ENCODE data around the gene ARPIN.
"Not testable (repeated sequence)": the region's sequence is repeated elsewhere in the genome, so short reads cannot be mapped to it uniquely, and the experiment has no call there.

Gene ARPIN

DNA sequence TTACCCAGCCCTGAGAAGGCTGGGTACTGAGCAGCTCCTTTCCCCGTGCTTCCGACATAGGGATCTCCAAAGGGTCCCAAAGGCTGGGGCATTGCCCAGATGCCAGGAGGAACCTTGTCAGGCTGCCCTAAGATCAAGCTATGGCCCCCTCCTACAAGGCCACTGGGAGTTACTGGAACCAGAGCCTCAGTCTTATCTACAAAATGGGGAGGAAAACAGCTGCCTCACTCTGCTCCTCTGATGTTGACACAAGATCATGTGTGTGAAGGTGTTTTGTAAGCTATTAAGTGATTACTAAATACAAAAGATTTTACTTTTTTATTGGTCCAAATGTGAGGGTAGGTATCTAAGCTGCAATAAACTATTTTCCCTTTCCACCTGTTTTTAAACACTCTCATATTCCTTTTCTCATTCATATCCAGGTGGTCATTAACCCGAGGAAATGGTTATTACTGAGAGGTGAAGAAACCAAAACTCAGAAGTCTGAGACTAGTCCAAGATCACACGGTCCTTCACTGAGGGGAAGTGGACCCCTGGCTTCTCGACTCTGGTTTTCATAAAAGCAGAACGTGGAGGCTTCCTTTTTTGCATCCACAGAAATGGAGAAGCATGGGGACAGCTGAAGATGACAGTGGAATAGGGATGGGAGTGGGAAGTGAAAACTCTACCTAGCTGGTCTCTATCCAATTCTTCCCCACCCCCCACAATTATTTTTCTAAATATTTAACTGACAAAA lies 1.7 kb downstream of the ARPIN start:
- no peak for DNase-seq (ENCODE audit: low read depth)

DNA sequence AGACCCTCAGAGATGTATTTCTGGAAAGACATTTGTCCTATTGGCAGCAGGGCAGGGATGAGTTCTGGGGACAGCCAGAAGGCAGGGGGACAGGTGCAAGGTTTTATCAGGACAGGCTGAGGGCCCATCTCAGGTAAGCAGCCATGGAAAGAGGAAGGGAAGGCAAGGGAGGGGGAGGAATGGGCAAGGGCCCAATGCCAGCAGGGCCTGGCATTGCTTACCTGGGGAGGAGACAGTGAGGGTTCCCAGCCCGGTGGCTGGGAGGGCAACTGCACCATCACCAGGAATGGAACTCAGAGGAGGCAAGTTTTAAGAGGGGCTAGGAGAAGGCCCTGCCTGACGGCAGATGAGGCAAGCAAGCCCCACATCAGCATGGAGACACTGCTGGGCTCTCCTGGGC lies 3.1 kb downstream of the ARPIN start:
- DNase-seq (ENCODE audit: low read depth): no peak

DNA sequence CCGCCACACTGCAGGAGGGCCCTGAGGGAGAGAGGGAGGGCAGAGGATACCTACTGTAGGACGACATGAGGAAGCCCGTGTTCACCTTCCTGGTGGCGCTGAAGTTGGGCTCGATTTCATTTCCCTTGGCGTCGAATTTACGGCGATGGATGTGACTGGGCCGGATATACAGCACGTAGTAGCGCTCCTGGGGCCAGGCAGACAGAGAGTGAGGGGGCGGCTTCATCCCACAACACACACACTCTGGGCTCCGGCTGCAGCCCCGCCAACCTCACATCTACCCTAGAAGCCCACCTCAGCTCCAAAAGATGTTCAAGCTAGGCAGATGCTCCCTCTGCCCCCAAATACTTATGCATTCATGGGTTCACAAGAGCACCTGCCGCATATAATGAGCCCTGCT lies 4.5 kb downstream of the ARPIN start:
- DNase-seq (ENCODE audit: low read depth): no peak

DNA sequence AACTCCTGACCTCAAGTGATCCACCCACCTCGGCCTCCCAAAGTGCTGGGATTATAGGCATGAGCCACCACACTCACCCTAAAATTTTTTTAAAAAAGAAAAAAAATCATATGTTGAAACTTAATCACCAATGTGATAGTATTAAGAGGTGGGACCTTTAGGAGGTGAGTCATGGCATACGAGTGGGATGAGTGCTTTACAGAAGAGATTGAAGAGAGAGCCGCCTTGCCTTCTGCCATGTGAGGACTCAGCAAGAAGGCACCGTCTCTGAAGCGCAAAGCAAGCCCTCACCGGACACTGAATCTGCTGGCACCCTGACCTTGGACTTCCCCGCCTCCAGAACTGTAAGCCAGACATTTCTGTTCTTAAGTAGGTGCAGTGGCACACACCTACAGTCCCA lies 5.5 kb downstream of the ARPIN start:
- DNase-seq (ENCODE audit: low read depth): no peak

DNA sequence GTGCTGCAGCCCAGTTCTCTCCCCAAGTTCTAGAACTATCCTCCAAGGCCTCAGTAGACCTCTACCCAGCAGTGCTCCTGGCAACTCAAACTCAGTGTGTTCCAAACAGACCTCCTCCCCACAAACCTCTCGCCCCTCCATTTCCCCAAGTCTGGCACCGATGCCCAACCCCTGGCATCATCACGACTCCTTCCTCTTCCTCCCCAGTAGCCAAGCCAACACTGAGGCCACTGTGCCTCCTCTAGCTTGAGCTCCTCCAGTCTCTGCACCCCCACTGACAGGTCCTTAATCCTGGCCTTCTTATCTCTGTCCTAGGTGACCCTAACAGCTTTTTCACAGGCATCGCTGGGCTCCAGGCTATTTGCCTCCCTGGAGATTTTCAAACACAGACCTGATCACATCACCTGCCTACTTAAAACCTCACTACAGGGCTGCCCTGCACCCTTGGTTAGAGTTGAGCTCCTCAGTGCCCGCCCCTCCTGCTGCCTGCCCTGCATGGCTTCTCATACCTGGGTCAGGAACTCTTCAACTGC lies 6.8 kb downstream of the ARPIN start:
- no peak for DNase-seq (ENCODE audit: low read depth)

DNA sequence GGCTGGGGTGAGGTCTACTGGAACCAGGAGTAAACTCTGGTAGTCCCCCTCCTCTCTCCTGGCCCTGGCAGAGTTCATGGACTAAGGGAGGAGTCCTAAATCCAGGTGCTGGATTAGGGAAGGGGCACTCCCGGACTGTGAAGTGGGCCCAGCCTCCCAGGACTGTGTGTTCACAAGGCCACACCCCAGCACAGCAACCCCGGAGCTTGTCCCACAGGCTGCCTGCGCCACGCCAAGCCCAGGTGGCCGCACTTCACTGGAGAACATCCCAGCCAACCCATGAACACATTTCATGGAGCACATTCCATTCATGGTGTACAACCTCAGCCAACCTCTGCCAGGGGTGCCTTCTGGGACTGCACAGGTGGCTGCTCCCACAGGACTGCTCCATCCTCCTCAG lies 8.2 kb downstream of the ARPIN start:
- no peak for DNase-seq (ENCODE audit: low read depth)

DNA sequence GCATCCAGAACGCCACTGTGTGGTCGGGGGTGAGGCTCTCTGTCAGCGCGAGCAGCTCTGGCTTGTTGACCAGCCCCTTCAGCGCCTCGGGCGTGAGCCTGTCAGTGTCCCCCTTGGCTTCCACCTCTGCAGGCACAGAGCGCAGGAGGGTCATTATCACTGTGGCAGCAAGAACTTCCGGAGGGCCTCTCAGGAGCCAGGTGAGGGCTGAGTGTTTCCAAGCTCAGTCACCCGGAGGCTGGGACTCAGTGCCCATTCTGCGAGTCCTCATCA lies 9.0 kb downstream of the ARPIN start:
- no peak for DNase-seq (ENCODE audit: low read depth)

DNA sequence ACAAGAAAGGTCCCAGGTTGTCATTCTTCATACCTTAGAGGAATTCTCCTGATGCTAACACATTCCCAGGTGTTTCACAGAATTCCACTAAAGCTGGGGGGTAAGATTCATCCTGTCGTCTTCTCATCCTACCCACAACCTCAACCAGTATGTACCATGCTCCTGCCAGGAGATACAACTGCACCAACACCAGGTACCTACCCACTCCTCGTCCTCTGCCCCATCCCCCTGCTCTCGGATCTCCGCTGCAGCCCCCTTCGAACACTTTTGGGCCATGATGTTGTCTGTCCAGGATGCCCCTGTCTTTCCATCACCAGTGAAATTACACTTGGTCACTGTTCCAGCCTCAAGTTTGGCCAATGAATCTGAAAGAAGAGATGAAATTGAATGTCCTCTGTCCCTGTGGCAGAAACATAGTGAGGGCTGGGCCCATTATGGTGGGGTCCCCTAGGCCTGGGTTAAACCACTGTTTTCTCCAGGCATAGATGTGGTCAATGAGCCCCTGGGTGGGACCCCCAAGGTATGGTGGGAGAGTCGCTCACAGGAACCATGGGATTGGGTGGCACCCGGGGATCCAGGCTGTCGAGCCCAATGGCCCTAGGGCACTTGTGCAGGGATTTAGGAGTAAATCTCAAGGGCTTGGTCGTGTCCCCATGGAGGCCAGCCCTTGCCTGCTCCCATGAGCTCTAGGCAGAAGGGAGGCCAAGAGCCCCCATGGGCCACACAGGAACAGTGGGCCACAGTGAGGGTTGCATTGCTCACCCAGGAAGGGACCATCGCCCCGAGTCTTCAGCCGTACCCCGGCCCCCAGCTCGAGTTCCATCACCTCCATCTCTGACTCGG lies 9.5 kb downstream of the ARPIN start:
- no peak for DNase-seq (ENCODE audit: low read depth)

DNA sequence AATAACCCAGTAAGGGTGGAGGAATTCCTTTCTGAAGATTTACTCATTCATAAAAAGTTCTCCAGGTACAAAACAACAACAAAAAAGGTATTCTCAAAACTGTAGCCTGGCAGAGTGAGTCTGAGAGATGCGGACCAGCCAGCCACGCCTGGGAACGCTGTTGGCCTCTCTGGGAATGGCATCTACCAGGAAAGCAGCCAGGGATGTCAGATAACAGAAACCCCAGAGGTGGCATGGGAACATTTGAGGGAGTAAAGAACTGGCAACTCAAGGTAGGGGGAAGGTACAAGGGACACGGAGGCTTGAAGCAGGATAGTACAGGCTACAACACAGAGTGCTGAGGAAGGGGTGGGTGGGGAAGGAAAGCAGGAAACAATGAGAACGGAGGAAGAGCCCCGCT lies 11.9 kb downstream of the ARPIN start:
- no peak for DNase-seq (ENCODE audit: low read depth)

DNA sequence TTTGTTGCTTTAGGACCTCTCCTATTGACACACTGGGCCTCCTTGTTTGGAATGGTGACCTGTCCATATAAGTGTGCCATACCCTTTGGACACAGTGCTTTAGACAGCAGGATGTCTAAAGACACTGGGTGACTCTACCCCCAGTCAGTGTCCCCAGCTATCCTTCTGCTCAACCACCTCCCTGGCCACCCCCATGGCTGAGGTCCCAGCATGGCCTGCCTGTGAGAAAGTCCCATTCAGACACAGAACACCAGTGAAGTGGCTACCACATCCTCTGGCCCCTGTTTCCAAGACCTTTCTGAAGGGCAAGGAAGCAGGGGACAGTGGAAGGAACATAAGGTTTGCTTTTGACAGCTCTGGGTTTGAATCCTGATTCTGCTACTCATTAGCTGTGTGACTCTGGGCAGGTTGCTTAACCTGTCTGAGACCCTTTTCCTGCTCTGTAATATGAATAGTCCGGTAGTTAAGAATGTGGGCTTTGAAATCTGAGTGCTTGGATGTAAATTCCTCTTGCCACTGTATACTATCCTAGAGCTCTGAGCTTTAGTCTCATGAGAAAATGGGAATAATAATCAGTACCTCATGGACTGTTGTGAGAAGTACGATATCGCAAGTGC lies 12.7 kb downstream of the ARPIN start:
- no peak for DNase-seq (ENCODE audit: low read depth)

DNA sequence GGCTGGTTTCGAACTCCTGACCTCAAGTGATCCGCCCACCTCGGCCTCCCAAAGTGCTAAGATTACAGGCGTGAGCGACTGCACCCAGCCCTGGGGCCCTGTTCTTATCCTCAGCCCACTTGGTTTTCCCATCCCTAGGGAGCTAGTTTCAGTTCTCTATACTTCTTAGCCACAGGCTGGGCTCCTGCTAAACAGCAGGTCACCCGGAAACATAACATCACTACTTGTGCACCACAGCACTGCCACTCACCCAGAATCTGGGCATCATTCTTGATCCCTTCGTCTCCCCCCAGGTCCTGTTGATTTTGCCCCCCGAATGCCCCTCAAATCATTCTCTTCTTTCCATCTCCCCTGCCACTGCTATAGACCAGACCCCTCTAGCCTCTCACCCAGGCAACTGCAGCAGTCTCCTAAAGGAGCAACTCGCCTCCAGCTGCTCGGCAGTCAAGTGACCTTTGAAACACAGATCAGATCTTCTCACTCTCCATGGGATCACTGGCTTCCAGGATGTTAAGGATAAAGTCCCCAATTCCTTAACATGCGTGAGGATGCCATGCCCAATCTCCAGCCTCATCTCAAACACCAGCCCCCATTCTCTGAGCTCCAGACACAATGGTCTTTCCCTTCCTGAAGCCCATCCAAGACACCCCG lies 13.3 kb downstream of the ARPIN start:
- no peak for DNase-seq (ENCODE audit: low read depth)

DNA sequence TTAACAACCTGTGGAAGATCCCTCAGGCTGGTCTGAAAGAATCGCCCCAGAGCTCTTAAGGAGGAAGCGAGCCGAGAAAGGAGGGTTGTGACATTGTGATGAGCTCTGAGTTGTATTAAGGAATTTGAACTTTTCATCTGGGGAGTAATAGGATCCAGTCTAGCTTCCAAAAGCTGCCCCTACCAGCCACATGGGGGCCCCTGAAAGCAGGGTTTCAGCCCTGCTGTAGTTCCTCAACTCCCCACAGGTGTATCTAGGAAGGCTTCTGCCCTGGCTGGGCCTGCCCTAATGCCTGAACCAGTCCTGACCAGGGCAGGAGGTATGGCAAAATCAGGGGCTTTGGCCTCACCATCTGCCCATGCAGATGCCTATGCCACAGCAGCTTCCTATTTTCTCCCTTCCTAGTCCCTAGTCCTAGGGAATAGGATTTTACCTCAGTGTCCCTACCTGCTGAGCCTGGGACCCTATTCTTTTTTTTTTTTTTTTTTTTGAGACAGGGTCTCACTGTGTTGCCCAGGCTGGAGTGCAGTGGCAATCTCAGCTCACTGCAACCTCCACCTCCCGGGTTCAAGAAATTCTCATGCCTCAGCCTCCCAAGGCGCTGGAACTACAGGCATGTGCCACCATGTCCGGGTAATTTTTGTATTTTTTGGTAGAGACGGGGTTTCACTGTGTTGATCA lies 14.0 kb downstream of the ARPIN start:
- DNase-seq (ENCODE audit: low read depth): no peak

DNA sequence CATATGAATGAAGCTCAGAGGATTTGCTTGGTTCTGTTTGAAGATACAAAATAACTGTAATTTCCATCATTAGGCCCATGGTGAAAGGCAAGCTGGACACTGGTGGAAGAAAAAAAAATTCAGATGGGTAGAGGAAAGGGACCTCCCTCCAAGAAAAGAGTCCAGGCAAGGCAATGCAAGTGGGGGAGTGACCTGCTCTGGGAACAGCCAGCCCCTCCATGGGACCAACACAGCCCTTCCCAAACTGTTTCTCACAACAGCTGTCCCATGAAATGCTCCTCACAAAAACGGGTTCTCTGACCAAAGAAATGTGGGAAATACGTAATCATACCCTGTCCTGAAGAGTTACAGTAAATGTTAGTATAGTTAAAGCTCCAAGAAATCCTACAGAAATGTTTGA lies 14.6 kb downstream of the ARPIN start:
- no peak for DNase-seq (ENCODE audit: low read depth)

DNA sequence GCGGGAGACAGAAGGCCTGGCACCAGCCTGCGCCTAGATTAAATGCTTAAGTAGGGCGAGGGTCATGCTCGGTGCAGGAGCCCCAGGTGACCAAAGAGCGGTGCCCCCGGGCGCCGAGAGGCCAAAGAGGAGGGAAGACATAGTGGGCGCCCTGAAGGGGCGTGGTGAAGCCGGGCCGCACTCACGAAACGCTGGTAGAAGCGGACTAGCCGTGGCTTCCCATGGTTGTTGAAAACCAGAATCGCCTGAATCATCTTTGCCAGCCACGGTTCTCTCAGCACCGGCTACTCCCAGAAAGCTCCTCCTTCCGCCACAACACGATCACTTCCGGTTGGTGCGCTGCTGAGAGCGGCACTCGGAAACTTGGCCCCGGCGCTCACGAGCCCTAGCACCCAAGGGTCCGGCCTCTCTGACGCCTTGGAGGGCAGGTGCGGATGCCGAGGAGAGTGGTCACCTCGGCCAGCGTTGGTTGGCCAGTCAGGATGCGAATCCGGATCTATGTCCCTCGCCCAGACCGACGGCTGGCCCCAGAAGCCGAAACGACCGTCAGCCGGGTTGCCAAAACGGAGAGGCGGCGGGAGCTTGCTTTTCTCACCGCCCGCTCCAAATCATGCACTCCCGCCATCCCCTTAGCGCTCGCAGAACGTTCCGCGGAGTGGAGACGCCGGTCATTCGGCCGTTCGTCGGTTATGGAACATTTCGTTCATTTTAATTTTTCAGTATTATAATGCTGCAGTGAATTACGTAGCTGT lies 18.9 kb downstream of the ARPIN start, which contains the start of gene AP3S2:
TSS of gene AP3S2 (minus strand) at position 299 of the 752 bp plus-strand sequence. CDS start at position 254, 45 bp downstream.
- peak; percentile 74 for DNase-seq (ENCODE audit: low read depth)

DNA sequence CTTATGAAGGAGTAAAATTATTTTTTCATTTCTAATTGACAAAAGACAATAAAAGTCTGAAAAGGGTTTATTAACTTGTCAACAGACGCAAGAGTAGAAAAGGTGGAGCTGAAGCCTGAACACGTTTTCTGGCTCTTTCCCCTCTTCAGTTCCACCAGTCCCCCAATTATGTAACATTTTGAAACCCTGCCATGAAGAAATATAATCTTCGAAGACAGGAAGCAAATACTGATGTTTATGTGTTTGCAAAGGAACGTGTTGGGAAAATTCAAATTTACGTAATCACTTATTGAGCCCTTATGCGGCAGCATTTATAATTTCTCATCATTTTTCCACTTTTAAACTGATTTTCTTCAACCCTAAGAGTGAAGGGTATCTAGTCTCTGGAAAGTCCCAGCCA lies 19.7 kb downstream of the ARPIN start:
- no peak for DNase-seq (ENCODE audit: low read depth)

DNA sequence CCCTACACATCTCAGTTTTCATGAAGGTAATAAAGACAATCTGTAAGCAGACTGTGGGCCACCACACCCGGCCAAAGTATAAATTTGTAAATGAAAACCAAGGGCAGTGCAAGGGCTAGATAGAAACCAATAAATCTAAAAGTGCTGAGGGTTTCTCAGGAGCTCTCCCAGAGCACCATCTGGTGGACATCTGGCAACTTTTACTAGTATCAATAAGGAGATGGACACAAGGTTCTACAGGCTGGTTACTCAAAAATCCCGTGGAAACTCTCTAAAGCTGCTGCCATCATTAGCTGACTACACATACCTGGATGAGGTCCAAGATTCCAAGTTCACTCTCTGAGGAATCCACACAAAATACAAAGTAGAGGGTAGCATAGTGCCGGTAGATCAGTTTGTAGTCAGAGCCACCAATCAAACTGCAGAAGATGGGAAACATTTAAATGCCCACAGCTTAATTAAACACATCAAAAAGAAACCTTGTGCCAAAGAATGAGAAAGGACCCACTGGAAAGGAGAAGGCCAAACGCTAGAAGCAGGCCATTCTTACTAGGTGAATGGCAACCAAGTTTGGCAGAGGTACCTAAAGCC lies 24.4 kb downstream of the ARPIN start:
- DNase-seq (ENCODE audit: low read depth): peak; percentile 72

DNA sequence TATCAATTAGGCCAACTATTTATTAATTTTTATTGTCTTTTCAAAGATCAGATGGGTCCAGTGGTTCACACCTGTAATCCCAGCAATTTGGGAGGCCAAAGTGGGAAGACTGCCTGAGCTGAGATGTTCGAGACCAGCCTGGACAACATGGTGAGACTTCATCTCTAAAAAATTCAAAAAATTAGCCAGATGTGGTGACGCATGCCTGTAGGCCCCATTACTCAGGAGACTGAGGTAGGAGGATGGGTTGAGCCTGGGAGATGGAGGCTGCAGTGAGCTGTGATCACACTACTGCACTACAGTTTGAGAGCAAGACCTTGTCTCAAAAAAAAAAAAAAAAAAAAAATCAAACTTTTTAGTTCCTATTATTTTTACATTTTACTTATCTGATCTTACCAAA lies 27.1 kb downstream of the ARPIN start:
- no peak for DNase-seq (ENCODE audit: low read depth)

DNA sequence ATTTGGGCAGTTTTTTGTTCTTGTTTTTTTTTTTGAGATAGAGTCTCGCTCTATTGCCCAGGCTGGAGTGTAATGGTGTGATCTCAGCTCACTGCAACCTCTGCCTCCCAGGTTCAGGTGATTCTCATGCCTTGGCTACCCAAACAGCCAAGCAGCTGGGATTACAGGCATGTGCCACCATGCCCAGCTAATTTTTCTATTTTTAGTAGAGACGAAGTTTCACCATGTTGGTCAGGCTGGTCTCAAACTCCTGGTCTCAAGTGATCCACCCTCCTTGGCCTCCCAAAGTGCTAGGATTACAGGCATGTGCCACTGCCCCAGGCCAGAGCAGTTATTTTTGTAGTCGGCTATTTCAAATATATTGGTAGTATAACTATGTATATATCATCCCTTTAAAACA lies 27.6 kb downstream of the ARPIN start:
- DNase-seq (ENCODE audit: low read depth): not testable (repeated sequence)

DNA sequence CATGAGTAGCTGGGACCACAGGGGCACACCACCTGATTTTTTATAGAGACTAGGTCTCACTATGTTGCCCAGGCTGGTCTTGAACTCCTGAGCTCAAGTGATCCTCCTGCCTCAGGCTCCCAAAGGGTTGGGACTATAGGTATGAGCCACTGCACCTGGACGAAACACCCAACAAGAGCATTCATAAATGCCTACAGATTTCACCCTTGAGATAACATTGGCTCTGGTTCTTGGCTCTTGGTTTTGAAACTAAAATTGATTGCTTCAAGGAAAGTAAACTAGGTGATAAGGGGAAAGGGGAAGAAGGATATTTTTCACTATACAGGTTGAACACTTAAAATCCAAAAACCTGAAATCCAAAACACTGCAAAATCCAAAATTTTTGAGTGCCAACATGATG lies 29.2 kb downstream of the ARPIN start:
- no peak for DNase-seq (ENCODE audit: low read depth)

DNA sequence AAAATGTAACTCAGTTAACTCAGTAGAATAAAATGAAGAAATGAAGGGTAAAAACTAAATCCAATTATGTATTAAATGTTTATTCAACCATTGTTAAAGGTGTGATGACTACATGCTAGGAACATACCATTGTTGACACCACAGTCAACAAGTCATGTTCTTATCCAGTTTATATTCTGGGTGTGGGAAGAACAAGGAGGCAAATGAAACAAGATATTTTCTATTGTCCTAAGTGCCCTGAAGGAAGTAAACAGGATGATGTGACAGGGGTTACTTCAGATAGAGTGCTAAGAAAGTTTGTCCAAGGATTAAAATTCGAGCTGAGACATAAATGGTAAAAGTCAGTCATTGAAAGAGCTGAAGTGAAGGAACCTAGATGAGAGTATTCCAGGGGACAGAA lies 32.0 kb downstream of the ARPIN start:
- DNase-seq (ENCODE audit: low read depth): no peak

DNA sequence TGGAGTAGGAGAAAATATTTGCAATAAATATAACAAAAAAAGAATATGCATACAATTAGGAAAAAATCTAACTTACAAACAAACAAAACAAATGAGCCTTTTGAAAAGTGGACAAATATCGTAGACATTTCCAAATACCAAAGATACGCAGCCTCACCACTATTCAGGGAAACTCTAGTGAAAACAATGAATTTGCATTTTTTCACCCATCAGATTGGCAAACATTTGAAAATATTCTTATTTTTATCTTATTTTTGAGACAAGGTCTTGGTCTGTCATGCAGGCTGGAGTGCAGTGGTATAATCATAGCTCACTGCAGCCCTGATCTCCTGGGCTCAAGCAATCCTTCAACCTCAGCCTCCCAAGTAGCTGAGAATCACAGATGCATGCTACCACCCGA lies 34.4 kb downstream of the ARPIN start:
- no peak for DNase-seq (ENCODE audit: low read depth)

Measured in GM04503 (cell line).